Neural cell (in vitro differentiated cells): ENCODE results near the gene SPDEF.

Experiments used
- CTCF ChIP-seq: fragments of 450-650 bp; IDR thresholded peaks from 2 replicates; pipeline ENCODE4 v1.5.1; 2014; ENCODE audit warnings: antibody characterized with exemption, mild to moderate bottlenecking, moderate library complexity; ENCODE audit not compliant: poor library complexity, severe bottlenecking
- EP300 ChIP-seq: fragments of 450-650 bp; conservative IDR thresholded peaks from 2 replicates; pipeline ENCODE4 v1.6.1; 2014; ENCODE audit warnings: antibody characterized with exemption, mild to moderate bottlenecking, moderate library complexity; ENCODE audit not compliant: poor library complexity, severe bottlenecking
- EZH2 ChIP-seq: fragments of 200-600, 300-800 bp; shearing (Covaris generic), sonication (generic); IDR thresholded peaks from 2 replicates; pipeline ENCODE4 v1.6.1; 2014; ENCODE audit warnings: antibody characterized with exemption, low read length, borderline replicate concordance, mild to moderate bottlenecking; ENCODE audit not compliant: insufficient read depth, poor library complexity, severe bottlenecking
- MXI1 ChIP-seq: fragments of 450-650 bp; conservative IDR thresholded peaks from 2 replicates; pipeline ENCODE4 v1.6.1; 2014; ENCODE audit warnings: antibody characterized with exemption, mild to moderate bottlenecking; ENCODE audit not compliant: poor library complexity, severe bottlenecking
- POLR2AphosphoS5 ChIP-seq: IDR thresholded peaks from 2 replicates; pipeline ENCODE4 v1.6.1; 2012
- RAD21 ChIP-seq: fragments of 450-650 bp; conservative IDR thresholded peaks from 2 replicates; pipeline ENCODE4 v1.6.1; 2014; ENCODE audit warnings: antibody characterized with exemption, mild to moderate bottlenecking, moderate library complexity
- REST ChIP-seq: IDR thresholded peaks from 2 replicates; pipeline ENCODE4 v1.6.1; 2012; ENCODE audit warnings: borderline replicate concordance
- SMC3 ChIP-seq: fragments of 450-650 bp; conservative IDR thresholded peaks from 2 replicates; pipeline ENCODE4 v1.6.1; 2014; ENCODE audit warnings: antibody characterized with exemption, mild to moderate bottlenecking, moderate library complexity; ENCODE audit not compliant: poor library complexity
- TAF1 ChIP-seq: IDR thresholded peaks from 2 replicates; pipeline ENCODE4 v1.6.1; 2012; ENCODE audit warnings: low read depth

GRCh38 chr6:34522761-34523160, 33.4 kb downstream of the SPDEF start:
- TF ChIP-seq CTCF (no peak), EP300 (no peak), EZH2 (no peak), TAF1 (no peak), POLR2AphosphoS5 (no peak), RAD21 (no peak), REST (no peak), MXI1 (no peak), SMC3 (no peak)
